DOHH2 (cell line): ENCODE results near the gene HEBP2.

Source experiments
- CTCF ChIP-seq: fragments of 200-600 bp; sonication (generic); IDR thresholded peaks from one replicate; pipeline ENCODE4 v1.5.1; 2014; ENCODE audit warnings: antibody characterized with exemption, mild to moderate bottlenecking, low read depth, low read length; ENCODE audit not compliant: poor library complexity, severe bottlenecking
- EZH2phosphoT487 ChIP-seq: fragments of 200-600 bp; sonication (generic); IDR thresholded peaks from 2 replicates; pipeline ENCODE4 v1.6.1; 2017; ENCODE audit warnings: borderline replicate concordance, mild to moderate bottlenecking, antibody characterized with exemption, low read length, moderate library complexity, mixed read lengths

GRCh38 chr6:138451043-138451442 is 47.0 kb downstream of the HEBP2 start:
- TF ChIP-seq CTCF, result no peak
- TF ChIP-seq EZH2phosphoT487, result no peak
